GM21515 (cell line): ENCODE results near the gene KRTAP10-7.
"Not testable (repeated sequence)": the region's sequence is repeated elsewhere in the genome, so short reads cannot be mapped to it uniquely, and the experiment has no call there.

Source experiments
- ATAC-seq: cut with Tn5 transposase; IDR thresholded peaks from one replicate; pipeline ENCODE4 v1.9.1; 2021; ENCODE audit not compliant: unreplicated experiment

Gene KRTAP10-7

GRCh38 chr21:44571296-44571695, 29.1 kb upstream of the KRTAP10-7 start:
- ATAC-seq = no peak

GRCh38 chr21:44571844-44572782, 28.3 kb upstream of the KRTAP10-7 start:
- no peak for ATAC-seq

- ATAC-seq = no peak
Measured at GRCh38 chr21:44572959-44573583, 27.3 kb upstream of the KRTAP10-7 start.

GRCh38 chr21:44573630-44574456, 26.6 kb upstream of the KRTAP10-7 start, which contains the start of gene KRTAP10-4:
TSS of gene KRTAP10-4 (plus strand) at chr21:44573729. CDS start at chr21:44573759, 30 bp downstream.
- not testable (repeated sequence) for ATAC-seq

GRCh38 chr21:44574457-44575306, 25.7 kb upstream of the KRTAP10-7 start:
- no peak for ATAC-seq

GRCh38 chr21:44575307-44576024, 24.9 kb upstream of the KRTAP10-7 start:
- no peak for ATAC-seq

GRCh38 chr21:44576025-44576420, 24.4 kb upstream of the KRTAP10-7 start:
- no peak for ATAC-seq

- no peak for ATAC-seq
Measured at GRCh38 chr21:44578371-44579055, 21.9 kb upstream of the KRTAP10-7 start.

- ATAC-seq = no peak
Measured at GRCh38 chr21:44579056-44579832, 21.2 kb upstream of the KRTAP10-7 start.

GRCh38 chr21:44579833-44580144, 20.6 kb upstream of the KRTAP10-7 start:
- no peak for ATAC-seq

- not testable (repeated sequence) for ATAC-seq
Measured at GRCh38 chr21:44580231-44580821, 20.1 kb upstream of the KRTAP10-7 start, which contains the start of gene KRTAP10-5. TSS of gene KRTAP10-5 (minus strand) at chr21:44580604. CDS start at chr21:44580578, 26 bp downstream.

GRCh38 chr21:44581158-44581557, 19.2 kb upstream of the KRTAP10-7 start:
- ATAC-seq = no peak

GRCh38 chr21:44582055-44582454, 18.3 kb upstream of the KRTAP10-7 start:
- ATAC-seq = no peak

GRCh38 chr21:44583089-44583799, 17.2 kb upstream of the KRTAP10-7 start:
- no peak for ATAC-seq

GRCh38 chr21:44583800-44584147, 16.6 kb upstream of the KRTAP10-7 start:
- ATAC-seq = no peak

- ATAC-seq = no peak
Measured at GRCh38 chr21:44585892-44586291, 14.5 kb upstream of the KRTAP10-7 start.

- no peak for ATAC-seq
Measured at GRCh38 chr21:44589094-44589493, 11.3 kb upstream of the KRTAP10-7 start.
